Gastrocnemius medialis (tissue), 4 donors: ENCODE measurements around the gene ZC3H12D. TPM values are rescaled to one million over a fixed set of nuclear protein-coding genes. Genes with fewer than 3 reads are reported as not detected.

Experiments
- ATAC-seq, 2 donors: fragments of 150-250 bp; one replicate each; pipeline ENCODE4 v1.9.1; 2016
- DNase-seq, 2 donors: peaks; one replicate each; pipeline ENCODE4 v3.0.0-alpha.2; 2019
- H3K27ac ChIP-seq, 4 donors: fragments of 200-600 bp; sonication (generic); 1 replicate in 1 of 4; 2 replicates in 3 of 4; pipeline ENCODE4 v1.5.1; 2016 to 2018; ENCODE audit warnings: mild to moderate bottlenecking in 2 of 4, moderate library complexity in 1 of 4
- H3K27me3 ChIP-seq, 3 donors: fragments of 200-600 bp; sonication (generic) in 2 of 3; 1 replicate in 1 of 3; 2 replicates in 2 of 3; pipeline versions ENCODE4 v1.5.1 to v1.6.0; 2016 to 2019; ENCODE audit warnings: mild to moderate bottlenecking in 1 of 3, moderate library complexity in 1 of 3
- H3K36me3 ChIP-seq, 2 donors: fragments of 200-600 bp; sonication (generic) in 1 of 2; one replicate each; pipeline ENCODE4 v1.5.1; 2017 to 2018
- H3K4me1 ChIP-seq, 2 donors: fragments of 200-600 bp; sonication (generic) in 1 of 2; one replicate each; pipeline ENCODE4 v1.5.1; 2016 to 2017; ENCODE audit warnings: mild to moderate bottlenecking in 2 of 2
- H3K4me3 ChIP-seq, 4 donors: fragments of 200-600 bp; sonication (generic) in 3 of 4; 1 replicate in 1 of 4; 2 replicates in 3 of 4; pipeline ENCODE4 v1.5.1; 2016 to 2019; ENCODE audit warnings: mild to moderate bottlenecking in 2 of 4
- H3K9me3 ChIP-seq, 3 donors: fragments of 200-600 bp; sonication (generic) in 2 of 3; 1 replicate in 1 of 3; 2 replicates in 2 of 3; pipeline ENCODE4 v1.5.1; 2016 to 2019
- POLR2A ChIP-seq, 2 donors: fragments of 450-650 bp; IDR thresholded peaks; one replicate each; pipeline ENCODE4 v1.6.1; 2017; ENCODE audit warnings: antibody characterized with exemption in 2 of 2, mild to moderate bottlenecking in 2 of 2, moderate library complexity in 2 of 2
- in situ Hi-C, 4 donors: fragments of 200-750 bp; cut with MboI; loops; one replicate each; pipeline versions ENCODE4 v1.15.0 to v1.8.0; 2017; ENCODE audit warnings: low sequenced_read_pairs in 4 of 4
- intact Hi-C: fragments of 100-400 bp; cut with DNase I; formaldehyde crosslinking; loops from one replicate; pipeline ENCODE4 v1.15.1; 2023; ENCODE audit warnings: low total_unique reads
- total RNA-seq, 4 donors: library from RNA; depleted of rRNA; stranded (reverse); fragments of >200 nt; gene quantifications; one replicate each; pipeline versions ENCODE4 v1.1.0 to v1.2.3, GENCODE V29; 2016
- TF ChIP-seq, protein P1 (sequence below), 5 experiments: fragments of 450-650 bp in 3 of 5; fragments of 200-600 bp in 2 of 5; sonication (generic) in 2 of 5; IDR thresholded peaks in 4 of 5; conservative IDR thresholded peaks in 1 of 5; 1 replicate in 4 of 5; 2 replicates in 1 of 5; pipeline ENCODE4 v1.5.1; 2016 to 2019; ENCODE audit warnings: antibody characterized with exemption in 5 of 5, mild to moderate bottlenecking in 3 of 5, moderate library complexity in 3 of 5

Gene ZC3H12D
- total RNA-seq, 4 donors from 2014 or later: 0.03 to 0.36 (median 0.24) TPM; not detected in 1

DNA sequence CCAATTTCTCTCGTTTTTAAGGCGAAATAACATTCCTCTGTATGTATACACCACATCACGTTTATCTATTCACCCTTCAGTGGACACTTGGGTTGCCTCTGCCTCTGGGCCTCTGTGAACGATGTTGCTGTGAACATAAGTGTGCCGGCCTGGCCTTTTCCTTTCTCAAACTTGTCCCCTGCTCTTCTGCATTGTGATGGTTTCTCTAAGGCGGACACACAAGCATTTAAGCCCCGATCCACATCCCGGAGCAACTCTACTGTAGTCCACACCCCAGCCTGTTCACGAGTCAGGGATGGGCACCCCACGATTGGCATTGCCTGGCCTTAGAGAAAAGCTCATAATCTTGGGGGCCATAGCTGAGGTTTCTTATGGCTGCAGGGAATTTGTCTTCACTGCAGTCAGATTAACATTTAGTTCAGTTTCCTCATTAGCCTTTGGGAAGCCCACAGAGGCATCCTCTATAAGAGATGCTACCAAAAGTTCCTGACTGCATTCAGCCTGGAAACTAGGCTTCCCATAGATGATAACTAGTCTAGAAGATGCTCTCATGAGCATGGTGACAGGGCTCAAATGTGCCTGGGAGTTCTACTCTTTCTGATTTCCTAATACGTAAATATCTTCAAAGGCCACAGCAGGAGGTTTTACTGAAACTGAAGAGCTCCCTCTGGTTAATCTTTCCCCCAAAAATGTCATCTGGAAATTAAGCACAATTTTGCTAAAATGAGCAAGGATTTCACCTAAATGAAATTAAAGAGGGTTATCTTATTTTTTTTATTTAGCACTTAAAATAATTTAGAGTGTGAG is 762 bp downstream of the ZC3H12D start:
- no peaks in the 10 kb centered on the region for H3K27me3 ChIP-seq
- DNase-seq (no peak), ATAC-seq (no peak)
- H3K36me3 ChIP-seq: no peaks in the 10 kb centered on the region
- TF ChIP-seq, protein P1, sequence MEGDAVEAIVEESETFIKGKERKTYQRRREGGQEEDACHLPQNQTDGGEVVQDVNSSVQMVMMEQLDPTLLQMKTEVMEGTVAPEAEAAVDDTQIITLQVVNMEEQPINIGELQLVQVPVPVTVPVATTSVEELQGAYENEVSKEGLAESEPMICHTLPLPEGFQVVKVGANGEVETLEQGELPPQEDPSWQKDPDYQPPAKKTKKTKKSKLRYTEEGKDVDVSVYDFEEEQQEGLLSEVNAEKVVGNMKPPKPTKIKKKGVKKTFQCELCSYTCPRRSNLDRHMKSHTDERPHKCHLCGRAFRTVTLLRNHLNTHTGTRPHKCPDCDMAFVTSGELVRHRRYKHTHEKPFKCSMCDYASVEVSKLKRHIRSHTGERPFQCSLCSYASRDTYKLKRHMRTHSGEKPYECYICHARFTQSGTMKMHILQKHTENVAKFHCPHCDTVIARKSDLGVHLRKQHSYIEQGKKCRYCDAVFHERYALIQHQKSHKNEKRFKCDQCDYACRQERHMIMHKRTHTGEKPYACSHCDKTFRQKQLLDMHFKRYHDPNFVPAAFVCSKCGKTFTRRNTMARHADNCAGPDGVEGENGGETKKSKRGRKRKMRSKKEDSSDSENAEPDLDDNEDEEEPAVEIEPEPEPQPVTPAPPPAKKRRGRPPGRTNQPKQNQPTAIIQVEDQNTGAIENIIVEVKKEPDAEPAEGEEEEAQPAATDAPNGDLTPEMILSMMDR (IDR thresholded peaks at IDR 0.05 in 4 of 5, conservative IDR thresholded peaks at IDR 0.05 in 1 of 5): no peak
- TF ChIP-seq POLR2A (IDR thresholded peaks at IDR 0.05): no peak
- intact Hi-C loops: no loop called here
- H3K4me1 ChIP-seq: peaks cover 18 to 26% of the 10 kb centered on the region in 2 donors
- peak overlapping the region in 2 of 4 donors; percentile 5 to 8 for H3K4me3 ChIP-seq
- H3K27ac ChIP-seq: peak overlapping the region; percentile 37 to 77 (median 72)
- in situ Hi-C loops: no loop called here
- no peaks in the 10 kb centered on the region for H3K9me3 ChIP-seq

GRCh38 chr6:149483334-149483725 is 1.5 kb downstream of the ZC3H12D start:
- H3K4me3 ChIP-seq: no peak overlapping the region
- H3K36me3 ChIP-seq: no peaks in the 10 kb centered on the region
- H3K27ac ChIP-seq: peak overlapping the region; percentile 66 to 77 (median 72)
- no peaks in the 10 kb centered on the region for H3K9me3 ChIP-seq
- in situ Hi-C loops: no loop called here
- no peak for TF ChIP-seq POLR2A (IDR thresholded peaks at IDR 0.05)
- no peak for ATAC-seq
- intact Hi-C loops: no loop called here
- no peak for DNase-seq
- H3K27me3 ChIP-seq: no peaks in the 10 kb centered on the region
- peaks cover 18 to 26% of the 10 kb centered on the region in 2 donors for H3K4me1 ChIP-seq

- Histone ChIP-seq H3K27ac (peak overlapping the region; percentile 66 to 77 (median 72)), H3K9me3 (no peaks in the 10 kb centered on the region), H3K4me3 (peak overlapping the region; percentile 42 to 51 (median 46)), H3K27me3 (no peaks in the 10 kb centered on the region), H3K4me1 (peaks cover 18 to 26% of the 10 kb centered on the region in 2 donors), H3K36me3 (no peaks in the 10 kb centered on the region)
- TF ChIP-seq, protein P1 (IDR thresholded peaks at IDR 0.05 in 4 of 5, conservative IDR thresholded peaks at IDR 0.05 in 1 of 5): no peak
- no peak for TF ChIP-seq POLR2A (IDR thresholded peaks at IDR 0.05)
- no peak for ATAC-seq
- in situ Hi-C loops (no loop called here), intact Hi-C loops (no loop called here)
- DNase-seq: no peak
These were observed 2.1 kb downstream of the ZC3H12D start for GRCh38 chr6:149482545-149483333.

DNA sequence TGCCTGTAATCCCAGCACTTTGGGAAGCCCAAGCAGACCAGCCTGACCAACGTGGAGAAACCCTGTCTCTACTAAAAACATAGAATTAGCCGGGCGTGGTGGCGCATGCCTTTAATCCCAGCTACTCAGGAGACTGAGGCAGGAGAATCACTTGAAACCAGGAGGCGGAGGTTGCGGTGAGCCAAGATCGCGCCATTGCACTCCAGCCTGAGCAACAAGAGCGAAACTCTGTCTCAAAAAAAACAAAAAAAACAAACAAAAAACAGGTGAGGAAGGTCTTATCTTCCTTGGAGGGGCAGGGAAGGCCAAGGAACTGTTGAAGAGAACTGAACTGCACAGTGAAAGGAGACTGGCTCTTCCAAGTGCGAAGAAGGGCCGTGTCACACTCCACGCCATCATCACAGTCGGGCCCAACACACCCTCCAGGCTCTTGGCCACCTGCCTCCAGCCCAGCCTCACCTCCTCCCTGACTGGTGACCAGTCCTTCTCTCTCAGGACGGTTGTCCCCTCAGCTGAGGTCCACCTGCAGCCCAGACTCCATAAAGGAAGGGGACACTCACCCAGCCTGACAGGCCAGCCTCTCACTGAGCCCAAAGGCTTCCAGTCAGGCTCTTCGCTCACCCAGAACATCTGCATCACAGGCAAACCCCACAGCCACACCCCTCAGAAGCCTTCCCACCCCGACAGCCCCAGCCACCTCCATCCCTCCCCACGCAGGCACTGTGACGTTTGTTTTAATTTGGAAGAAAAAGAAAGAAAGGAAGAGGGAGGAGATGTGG is 4.1 kb downstream of the ZC3H12D start:
- ATAC-seq: no peak

More for the DNA sequence above, 4.1 kb downstream of the ZC3H12D start:
- no peak overlapping the region for H3K4me3 ChIP-seq
- no peaks in the 10 kb centered on the region for H3K27me3 ChIP-seq
- H3K27ac ChIP-seq: no peak overlapping the region
- intact Hi-C loops: no loop called here
- DNase-seq: no peak
- TF ChIP-seq POLR2A (IDR thresholded peaks at IDR 0.05): no peak
- TF ChIP-seq, protein P1 (IDR thresholded peaks at IDR 0.05 in 4 of 5, conservative IDR thresholded peaks at IDR 0.05 in 1 of 5): no peak
- in situ Hi-C loops: no loop called here
- H3K4me1 ChIP-seq: peaks cover 16 to 25% of the 10 kb centered on the region in 2 donors
- H3K36me3 ChIP-seq: no peaks in the 10 kb centered on the region
- no peaks in the 10 kb centered on the region for H3K9me3 ChIP-seq
